GM13976 (cell line): Measurements from ENCODE around the gene NUMA1.
A peak's percentile ranks its signal among the peaks of the same experiment; 100 is the strongest.

Experiments
- DNase-seq: peaks from one replicate; pipeline ENCODE4 v3.0.0; 2012; ENCODE audit warnings: low spot score
- CTCF ChIP-seq: IDR thresholded peaks from 2 replicates; pipeline ENCODE4 v1.5.1; 2012; ENCODE audit warnings: borderline replicate concordance, mild to moderate bottlenecking; ENCODE audit not compliant: insufficient read depth; ENCODE audit errors: extremely low read depth, missing control alignments, control extremely low read depth
- in situ Hi-C: fragments of 300-500 bp; cut with MboI; formaldehyde crosslinking; loops from one replicate; pipeline ENCODE4 v1.12.0; 2022; ENCODE audit warnings: low sequenced_read_pairs, mixed read lengths, inconsistent platforms; ENCODE audit not compliant: unreplicated experiment

NUMA1 gene, protein sequence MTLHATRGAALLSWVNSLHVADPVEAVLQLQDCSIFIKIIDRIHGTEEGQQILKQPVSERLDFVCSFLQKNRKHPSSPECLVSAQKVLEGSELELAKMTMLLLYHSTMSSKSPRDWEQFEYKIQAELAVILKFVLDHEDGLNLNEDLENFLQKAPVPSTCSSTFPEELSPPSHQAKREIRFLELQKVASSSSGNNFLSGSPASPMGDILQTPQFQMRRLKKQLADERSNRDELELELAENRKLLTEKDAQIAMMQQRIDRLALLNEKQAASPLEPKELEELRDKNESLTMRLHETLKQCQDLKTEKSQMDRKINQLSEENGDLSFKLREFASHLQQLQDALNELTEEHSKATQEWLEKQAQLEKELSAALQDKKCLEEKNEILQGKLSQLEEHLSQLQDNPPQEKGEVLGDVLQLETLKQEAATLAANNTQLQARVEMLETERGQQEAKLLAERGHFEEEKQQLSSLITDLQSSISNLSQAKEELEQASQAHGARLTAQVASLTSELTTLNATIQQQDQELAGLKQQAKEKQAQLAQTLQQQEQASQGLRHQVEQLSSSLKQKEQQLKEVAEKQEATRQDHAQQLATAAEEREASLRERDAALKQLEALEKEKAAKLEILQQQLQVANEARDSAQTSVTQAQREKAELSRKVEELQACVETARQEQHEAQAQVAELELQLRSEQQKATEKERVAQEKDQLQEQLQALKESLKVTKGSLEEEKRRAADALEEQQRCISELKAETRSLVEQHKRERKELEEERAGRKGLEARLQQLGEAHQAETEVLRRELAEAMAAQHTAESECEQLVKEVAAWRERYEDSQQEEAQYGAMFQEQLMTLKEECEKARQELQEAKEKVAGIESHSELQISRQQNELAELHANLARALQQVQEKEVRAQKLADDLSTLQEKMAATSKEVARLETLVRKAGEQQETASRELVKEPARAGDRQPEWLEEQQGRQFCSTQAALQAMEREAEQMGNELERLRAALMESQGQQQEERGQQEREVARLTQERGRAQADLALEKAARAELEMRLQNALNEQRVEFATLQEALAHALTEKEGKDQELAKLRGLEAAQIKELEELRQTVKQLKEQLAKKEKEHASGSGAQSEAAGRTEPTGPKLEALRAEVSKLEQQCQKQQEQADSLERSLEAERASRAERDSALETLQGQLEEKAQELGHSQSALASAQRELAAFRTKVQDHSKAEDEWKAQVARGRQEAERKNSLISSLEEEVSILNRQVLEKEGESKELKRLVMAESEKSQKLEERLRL (N-terminal part only)

DNA sequence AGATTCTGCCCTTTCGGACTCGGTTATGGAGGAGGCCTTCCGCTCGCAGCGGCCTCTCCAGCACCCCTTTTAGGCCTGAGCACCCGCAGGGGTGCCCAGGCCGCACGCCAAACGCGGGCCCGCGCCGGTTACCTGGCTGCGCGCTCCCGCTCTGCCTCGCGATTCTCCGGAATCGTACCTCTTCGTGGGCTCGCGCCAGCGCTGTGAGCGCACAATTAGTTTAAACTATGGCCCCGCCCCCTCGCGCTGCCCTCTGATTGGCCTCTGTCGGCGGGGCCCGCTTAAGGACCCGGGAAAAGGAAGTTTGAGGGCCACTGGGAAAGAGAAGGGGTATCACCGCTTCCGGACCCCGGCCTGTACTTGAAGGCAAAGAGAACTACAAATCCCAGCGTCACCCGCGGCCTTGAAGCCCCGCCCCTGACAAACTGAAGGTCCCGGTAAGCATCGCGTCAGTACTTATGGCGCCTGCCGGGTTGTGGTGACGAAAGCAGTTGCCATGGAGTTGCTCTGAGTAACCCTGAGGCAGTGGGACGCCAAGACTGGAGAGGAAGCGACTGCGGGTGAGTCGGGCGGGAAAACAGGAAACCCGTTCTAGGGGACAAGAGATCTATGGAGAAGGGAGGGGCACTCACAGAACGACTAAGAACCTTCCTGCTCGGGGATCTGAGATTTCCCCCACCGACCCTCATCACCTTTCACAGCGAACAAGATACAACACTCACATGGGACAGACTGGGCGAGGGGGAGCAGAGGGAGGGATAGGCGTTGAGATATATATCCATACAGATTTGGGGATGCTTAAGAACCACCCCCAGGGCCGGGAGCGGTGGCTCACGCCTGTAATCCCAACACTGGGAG lies at the start of gene NUMA1, which contains the start of gene LRRC51:
Gene NUMA1, minus strand, starts transcription at position 217 of the 858 bp plus-strand sequence. CDS start 44,599 bp downstream, outside the sequence.
Gene LRRC51, plus strand, starts transcription at position 525 of the 858 bp plus-strand sequence. CDS start 8,234 bp downstream, outside the sequence.
- peak; percentile 93 for DNase-seq
- in situ Hi-C loops, result no loop called here
- TF ChIP-seq CTCF, result no peak

GRCh38 chr11:72129381-72129780 lies 49.0 kb upstream of the NUMA1 start:
- no peak for TF ChIP-seq CTCF
- DNase-seq, result no peak

GRCh38 chr11:72127923-72128322 lies 47.6 kb upstream of the NUMA1 start:
- in situ Hi-C loops, result no loop called here
- TF ChIP-seq CTCF, result no peak
- no peak for DNase-seq

More at GRCh38 chr11:72129381-72129780, 49.0 kb upstream of the NUMA1 start:
- in situ Hi-C loops, result no loop called here

DNA sequence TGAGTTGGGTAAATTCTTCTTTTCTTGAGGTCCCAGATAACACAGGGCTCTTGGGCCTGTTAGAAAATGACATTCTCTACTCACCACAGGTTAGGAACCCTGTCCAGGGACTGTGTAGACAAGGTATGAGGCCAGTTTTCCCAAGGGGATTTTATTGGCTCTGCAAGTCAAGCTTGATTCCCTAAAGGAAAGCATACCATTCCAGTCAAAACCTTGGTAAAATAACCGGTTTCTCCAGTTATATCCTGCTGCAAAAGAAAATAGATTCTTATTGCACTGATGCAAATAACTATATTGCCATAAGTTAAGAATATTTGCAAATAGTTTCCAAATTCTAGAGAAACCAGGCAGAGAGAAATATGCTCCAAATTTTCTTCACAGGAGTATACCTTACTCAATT lies 45.6 kb upstream of the NUMA1 start:
- in situ Hi-C loops, result no loop called here
- no peak for TF ChIP-seq CTCF
- DNase-seq, result no peak

GRCh38 chr11:72124046-72124445 lies 43.7 kb upstream of the NUMA1 start:
- TF ChIP-seq CTCF, result no peak
- DNase-seq, result no peak
- in situ Hi-C loops, result no loop called here
